ENCODE data around the gene DSG4.

GRCh38 chr18:31376477-31376876 is at the start of gene DSG4:
- TF ChIP-seq, protein P1, sequence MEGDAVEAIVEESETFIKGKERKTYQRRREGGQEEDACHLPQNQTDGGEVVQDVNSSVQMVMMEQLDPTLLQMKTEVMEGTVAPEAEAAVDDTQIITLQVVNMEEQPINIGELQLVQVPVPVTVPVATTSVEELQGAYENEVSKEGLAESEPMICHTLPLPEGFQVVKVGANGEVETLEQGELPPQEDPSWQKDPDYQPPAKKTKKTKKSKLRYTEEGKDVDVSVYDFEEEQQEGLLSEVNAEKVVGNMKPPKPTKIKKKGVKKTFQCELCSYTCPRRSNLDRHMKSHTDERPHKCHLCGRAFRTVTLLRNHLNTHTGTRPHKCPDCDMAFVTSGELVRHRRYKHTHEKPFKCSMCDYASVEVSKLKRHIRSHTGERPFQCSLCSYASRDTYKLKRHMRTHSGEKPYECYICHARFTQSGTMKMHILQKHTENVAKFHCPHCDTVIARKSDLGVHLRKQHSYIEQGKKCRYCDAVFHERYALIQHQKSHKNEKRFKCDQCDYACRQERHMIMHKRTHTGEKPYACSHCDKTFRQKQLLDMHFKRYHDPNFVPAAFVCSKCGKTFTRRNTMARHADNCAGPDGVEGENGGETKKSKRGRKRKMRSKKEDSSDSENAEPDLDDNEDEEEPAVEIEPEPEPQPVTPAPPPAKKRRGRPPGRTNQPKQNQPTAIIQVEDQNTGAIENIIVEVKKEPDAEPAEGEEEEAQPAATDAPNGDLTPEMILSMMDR (IDR thresholded peaks at IDR 0.05; ENCODE audit: borderline replicate concordance, extremely low read depth, low read length, poor library complexity, severe bottlenecking): no peak
- TF ChIP-seq EZH2 (IDR thresholded peaks at IDR 0.05; ENCODE audit: borderline replicate concordance, low read depth, low read length, severe bottlenecking): no peak
